EH (cell line): ENCODE results near the gene SLC12A7.
"Not testable (repeated sequence)": the region's sequence is repeated elsewhere in the genome, so short reads cannot be mapped to it uniquely, and the experiment has no call there.

Experiments used
- DNase-seq: peaks from one replicate; pipeline ENCODE4 v3.0.0-alpha.2; 2015; ENCODE audit warnings: low read depth

Gene SLC12A7

GRCh38 chr5:1140818-1141189, 28.9 kb upstream of the SLC12A7 start:
- no peak for DNase-seq

GRCh38 chr5:1140171-1140817, 28.4 kb upstream of the SLC12A7 start:
- peak; percentile 44 for DNase-seq

GRCh38 chr5:1139331-1140170, 27.7 kb upstream of the SLC12A7 start:
- DNase-seq, result no peak

- peak; percentile 12 for DNase-seq
These were observed 26.8 kb upstream of the SLC12A7 start for GRCh38 chr5:1138445-1139245.

- no peak for DNase-seq
These were observed 25.9 kb upstream of the SLC12A7 start for GRCh38 chr5:1137567-1138444.

GRCh38 chr5:1136814-1137213, 25.0 kb upstream of the SLC12A7 start:
- no peak for DNase-seq

GRCh38 chr5:1135696-1136525, 24.0 kb upstream of the SLC12A7 start:
- DNase-seq, result no peak

GRCh38 chr5:1134478-1134877, 22.6 kb upstream of the SLC12A7 start:
- DNase-seq, result no peak

- no peak for DNase-seq
These were observed 21.8 kb upstream of the SLC12A7 start for GRCh38 chr5:1133510-1134201.

GRCh38 chr5:1133108-1133507, 21.2 kb upstream of the SLC12A7 start:
- DNase-seq, result no peak

- DNase-seq, result no peak
These were observed 20.7 kb upstream of the SLC12A7 start for GRCh38 chr5:1132570-1132969.

- DNase-seq, result no peak
These were observed 19.9 kb upstream of the SLC12A7 start for GRCh38 chr5:1131726-1132125.

GRCh38 chr5:1131191-1131621, 19.3 kb upstream of the SLC12A7 start:
- no peak for DNase-seq

- DNase-seq, result no peak
These were observed 18.5 kb upstream of the SLC12A7 start for GRCh38 chr5:1130218-1130946.

GRCh38 chr5:1129711-1130055, 17.8 kb upstream of the SLC12A7 start:
- no peak for DNase-seq

GRCh38 chr5:1128977-1129710, 17.3 kb upstream of the SLC12A7 start:
- DNase-seq, result no peak

GRCh38 chr5:1127959-1128785, 16.3 kb upstream of the SLC12A7 start:
- DNase-seq, result no peak

- not testable (repeated sequence) for DNase-seq
These were observed 13.8 kb upstream of the SLC12A7 start for GRCh38 chr5:1125695-1126094.
